Hypothalamus (tissue), 51 donors: ENCODE results near the gene NHLRC4.

Experiments
- DNase-seq, 51 donors: peaks; one replicate each; lab custom pipeline; 2025; lab: John Stamatoyannopoulos, UW

The NHLRC4 gene

DNA sequence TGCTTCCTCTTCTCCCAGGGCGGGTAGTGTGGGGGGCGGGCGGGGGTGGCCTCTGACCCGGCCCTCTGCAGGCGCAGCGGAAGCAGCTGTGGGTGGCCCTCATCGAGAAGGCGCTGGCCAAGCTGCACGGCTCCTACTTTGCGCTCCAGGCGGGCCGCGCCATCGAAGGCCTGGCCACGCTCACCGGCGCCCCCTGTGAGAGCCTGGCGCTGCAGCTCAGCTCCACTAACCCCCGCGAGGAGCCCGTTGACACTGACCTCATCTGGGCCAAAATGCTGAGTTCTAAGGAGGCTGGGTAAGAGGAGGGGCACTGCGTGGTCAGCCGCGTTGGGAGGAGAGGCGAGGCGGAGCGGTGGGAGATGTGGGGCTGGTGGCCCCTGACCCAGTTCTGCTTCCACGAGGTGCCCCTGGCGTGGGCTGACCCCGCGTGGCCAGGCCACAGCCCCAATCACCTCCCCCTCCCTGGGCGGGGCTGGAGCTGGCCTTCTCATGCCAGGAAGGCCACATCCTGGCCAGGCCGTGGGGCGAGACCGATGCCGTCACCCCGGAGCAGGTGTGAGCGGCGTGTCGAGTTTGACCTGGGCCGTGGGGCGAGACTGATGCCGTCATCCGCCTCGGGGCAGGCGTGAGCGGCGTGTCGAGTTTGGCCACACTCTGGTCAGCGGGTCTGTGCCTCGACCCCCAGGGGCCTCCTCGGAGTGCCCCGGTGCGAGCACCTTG, 17.1 kb upstream of the NHLRC4 start:
- DNase-seq: no peak

DNA sequence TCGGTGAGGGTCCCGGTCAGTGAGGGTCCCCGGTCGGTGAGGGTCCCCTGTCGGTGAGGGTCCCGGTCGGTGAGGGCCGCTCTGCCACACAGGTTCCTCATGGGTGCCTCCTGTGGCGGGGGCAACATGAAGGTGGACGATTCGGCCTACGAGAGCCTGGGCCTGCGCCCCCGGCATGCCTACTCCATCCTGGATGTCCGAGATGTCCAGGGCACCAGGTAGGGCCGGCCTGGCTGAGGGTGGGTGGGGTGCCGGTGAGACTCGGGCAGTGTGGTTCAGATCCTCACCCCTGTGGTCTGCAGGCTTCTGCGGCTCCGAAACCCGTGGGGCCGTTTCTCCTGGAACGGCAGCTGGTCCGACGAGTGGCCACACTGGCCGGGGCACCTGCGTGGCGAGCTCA, 15.6 kb upstream of the NHLRC4 start:
- no peak for DNase-seq

GRCh38 chr16:552171-552570, 14.6 kb upstream of the NHLRC4 start:
- DNase-seq: no peak

DNA sequence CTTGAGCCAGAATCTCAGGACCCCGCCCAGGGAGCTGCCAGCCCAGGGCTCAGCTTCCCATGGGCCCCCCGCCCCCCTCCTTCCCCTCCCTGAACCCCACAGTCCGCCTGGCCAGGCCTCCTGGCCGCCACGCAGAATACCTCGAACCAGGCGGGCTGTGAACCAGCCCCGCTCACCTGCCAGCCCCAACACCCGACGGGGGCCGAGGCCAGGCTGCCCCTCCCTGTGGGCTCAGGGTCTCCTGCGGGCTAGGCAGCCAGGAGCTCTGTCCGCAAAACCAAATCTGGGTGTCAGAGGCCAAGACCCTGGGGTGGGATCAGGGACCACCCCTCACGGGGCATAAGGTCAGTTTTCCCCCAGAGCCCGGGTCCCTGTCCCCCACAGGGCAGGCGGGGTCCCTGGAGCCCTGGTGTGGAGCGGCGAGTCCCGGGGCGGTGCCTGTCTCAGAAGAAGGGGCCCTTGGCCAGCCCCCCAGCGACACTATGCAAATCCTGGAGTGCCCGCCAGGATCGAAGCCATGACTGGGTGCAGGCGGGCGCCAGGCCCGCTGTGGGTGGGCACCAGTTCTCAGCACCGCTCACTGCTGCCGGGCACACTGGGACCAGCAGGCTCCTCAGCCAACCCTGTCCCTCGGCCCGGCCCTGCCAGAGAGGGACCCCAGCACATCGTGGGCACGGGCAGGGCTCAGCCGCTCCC, 13.1 kb upstream of the NHLRC4 start:
- no peak for DNase-seq

GRCh38 chr16:554297-554621, 12.5 kb upstream of the NHLRC4 start:
- no peak for DNase-seq

GRCh38 chr16:554640-555365, 12.0 kb upstream of the NHLRC4 start:
- no peak for DNase-seq

DNA sequence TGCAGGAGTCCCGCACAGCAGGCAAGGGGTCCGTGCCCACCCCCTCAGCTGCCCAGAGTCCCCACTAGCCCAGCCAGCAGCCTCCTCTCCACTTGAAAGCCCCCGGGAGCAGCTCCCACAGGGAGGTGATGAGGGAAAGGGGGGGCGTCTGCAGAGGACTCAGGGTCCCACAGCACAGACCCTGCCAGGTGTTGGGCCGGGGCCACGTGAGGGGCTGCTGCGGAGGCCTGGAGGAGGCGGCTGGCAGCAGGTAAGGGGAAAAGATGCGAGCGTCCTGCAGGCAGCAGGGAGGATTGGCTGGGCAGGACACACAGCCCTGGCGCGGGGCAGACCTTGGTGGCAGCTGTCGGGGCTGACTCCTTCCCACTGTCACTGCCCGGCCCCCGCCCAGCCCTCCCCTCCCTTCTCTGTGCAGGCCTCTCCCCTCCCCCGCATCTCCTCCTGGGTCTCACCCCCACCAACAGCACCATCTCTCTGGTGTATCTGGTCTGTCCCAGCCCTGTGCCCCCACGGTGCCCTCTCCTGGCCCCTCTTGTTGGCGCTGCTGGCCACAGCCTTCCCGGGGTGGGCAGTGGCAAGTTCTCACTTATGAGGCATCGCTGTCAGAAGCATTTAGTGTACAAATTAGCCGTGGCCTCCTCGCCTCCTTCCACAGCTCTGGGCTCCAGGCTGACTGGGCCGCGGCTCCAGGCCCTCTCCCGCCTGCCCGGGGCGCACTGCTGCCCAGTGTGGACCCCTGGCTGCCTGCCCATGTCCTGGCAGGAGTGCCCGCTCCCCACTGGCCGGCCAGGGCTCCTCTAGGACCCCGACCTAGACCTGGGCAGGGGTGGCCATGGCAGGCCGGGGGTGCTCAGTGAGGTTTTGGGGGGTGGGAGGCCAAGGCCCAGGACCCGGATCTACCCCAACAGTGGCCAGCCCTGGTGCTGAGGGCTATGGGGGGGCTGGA, 11.0 kb upstream of the NHLRC4 start:
- DNase-seq: no peak

DNA sequence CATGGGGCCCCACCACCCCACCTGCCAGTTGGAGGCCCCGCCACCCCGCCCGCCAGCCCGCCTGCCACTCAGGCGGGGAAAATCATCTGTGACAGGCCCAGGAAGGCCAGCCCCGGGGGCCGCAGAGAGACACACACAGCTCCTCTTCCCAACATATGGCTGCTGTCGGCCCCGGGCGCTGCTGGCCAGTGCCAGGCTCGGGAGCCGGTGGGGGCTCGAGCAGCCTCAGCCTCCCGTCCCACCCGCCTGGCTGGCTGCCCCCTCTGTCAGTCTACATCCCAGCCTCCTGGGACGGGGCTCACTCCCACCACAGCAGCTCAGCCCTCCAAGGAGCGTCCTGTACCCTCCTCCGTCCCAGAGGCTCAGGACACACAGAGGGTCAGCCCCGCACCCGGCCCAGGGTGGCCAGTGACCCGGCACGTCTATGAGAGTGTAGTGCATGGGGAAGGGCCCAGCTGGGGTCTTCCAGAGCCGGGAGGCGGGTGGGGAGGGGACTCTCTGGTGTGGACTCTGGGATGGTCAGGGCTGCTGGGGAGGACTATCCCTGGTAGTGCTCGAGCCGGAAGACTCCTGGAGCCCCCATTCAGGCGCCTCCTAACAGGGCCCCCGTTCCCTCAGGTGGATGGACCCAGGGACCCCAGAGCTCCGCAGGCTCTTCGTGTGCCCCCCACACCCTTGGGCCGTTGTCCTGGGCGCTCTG, 10.2 kb upstream of the NHLRC4 start:
- no peak for DNase-seq

GRCh38 chr16:557463-558297, 9.1 kb upstream of the NHLRC4 start:
- no peak for DNase-seq

DNA sequence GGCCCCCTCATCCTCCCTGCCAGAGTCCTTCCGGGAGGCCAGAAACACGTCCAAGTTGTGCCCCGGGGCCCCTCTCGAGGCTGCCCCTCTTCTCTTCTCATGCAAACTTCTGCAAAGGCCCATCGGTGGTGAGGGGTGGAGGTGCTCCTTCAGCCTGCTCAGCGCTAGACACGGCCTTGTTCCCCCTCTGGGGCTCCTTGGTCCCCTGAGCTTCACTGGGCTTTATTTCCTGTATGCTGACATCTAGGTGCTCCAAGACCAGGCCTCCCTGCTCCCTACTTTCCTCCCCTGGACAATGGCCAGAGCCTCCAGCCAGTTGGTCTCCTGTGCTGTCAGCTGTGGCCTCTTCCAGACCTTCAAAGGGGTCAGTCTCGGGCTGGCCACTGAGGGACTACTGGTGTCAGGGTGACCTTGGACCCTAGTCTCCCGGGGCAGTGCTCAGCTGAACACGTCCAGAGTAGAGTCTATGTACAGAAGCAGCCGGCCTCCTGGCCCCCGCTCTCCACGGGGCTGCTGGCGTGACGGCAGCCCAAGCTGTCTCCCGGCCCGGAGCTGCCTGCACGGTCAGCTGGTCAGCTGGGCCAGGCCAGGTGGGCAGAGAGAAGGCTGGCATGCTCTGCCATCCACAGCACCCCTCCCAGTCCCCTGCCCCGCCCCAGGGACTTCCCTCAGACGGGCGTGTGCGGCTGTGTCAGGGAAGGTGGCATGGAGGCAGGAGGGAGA, 8.3 kb upstream of the NHLRC4 start:
- DNase-seq: no peak

DNA sequence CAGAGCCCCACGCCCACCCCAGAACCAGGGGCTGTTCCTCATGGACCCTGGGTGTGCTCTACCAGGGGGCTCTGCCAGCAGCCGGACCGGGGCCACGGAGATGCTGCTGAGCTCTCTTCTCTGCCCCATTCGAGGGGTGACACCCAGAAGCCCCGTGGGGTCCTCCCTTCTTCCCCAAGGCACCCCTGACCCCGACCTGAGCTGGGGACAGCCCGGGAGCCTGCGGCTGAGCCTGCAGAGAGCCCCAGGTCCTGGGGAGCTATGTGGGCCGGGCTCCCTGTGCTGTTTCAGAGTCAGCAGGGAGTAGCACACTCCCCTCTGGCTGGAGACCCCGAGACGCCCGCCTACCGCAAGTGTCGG, 7.8 kb upstream of the NHLRC4 start:
- DNase-seq: no peak

DNA sequence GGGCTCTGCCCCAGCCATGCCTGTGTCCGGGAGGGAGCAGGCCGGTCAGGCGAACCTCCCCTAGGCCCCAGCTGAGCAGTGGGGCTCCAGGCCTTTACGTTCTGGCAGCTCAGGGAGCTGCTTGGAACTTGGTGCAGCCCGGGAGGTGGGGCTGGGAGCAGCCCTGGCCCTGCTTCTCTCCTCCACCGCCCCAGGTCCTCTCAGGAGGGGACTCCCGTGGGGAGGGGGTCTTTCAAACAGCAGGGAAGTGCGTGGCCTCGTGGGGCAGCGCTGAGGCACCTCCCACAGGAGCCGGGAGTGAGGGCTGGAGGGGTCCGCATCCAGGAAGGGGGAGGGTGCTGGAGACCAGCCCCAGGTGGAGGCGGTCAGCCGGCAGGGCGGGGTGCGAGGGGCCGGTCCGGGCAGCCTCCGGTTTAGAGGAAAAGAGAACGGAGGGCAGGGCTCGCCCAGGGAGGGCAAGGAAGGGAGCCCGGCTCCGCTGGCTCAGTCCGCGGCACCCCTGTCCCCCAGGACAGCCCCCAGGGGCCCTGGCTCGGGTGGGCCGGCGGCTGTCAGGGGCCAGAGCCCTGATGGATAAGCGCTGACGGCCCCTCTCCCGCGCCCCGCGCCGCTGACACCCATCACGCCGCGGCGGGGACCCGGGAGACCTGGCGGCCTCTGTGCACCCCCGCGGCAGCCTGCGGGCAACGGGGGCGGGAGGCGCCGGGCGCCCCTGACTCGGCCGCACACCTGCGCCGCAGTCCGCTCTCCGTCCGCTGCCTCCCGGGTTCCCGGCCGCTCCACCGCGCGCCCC, 7.2 kb upstream of the NHLRC4 start:
- DNase-seq: no peak

- DNase-seq: no peak
Measured at GRCh38 chr16:560204-560700, 6.6 kb upstream of the NHLRC4 start, which contains the start of gene PRR35. PRR35 (plus strand) TSS chr16:560394; CDS start chr16:563295, 2,901 bp downstream.

- no peak for DNase-seq
Measured at GRCh38 chr16:560701-561412, 5.9 kb upstream of the NHLRC4 start.

- no peak for DNase-seq
Measured at GRCh38 chr16:561413-561794, 5.4 kb upstream of the NHLRC4 start.

DNA sequence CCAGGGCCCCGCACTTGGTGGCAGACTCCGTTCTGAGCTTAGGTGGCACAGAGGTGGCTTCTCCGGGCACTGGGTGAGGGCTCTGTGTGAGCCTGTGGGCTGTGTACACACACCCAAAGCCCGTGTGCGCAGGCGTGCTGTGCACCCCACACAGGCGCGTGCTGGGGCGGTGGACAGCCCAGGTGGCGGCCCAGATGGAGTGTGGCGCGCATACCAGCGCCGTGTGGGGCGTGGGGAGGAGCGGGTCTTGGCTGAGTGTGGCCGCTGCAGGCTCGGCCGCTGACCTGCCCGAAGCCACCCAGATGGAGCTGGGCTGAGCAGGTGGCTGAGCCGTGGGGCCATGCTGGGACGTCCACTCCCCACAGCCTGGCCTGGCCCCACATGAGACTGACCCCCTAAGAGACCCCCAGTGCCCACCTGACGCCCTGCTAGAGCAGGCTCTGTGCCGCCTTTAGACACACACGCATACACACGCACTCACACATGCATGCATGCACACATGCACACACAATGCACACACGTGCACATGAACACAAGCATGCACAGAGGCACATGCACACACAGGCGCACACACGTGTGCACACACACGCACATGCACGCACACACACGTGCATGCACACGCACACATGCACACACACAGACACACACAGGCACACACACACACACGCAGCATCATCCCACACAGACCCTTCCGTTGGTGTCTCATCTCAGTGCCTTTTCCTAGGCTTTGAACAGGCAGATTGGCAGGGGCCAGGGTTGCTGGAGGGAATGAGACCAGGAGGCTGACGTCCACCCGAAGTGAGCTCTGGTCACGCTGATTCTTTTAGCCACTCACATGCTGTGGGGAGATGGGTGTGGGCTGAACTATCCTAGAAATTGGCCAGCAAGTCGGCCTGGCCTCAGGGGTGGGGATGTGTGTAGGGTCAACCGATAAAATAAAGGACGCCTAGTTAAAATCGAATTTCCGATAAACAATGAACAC, 4.6 kb upstream of the NHLRC4 start:
- no peak for DNase-seq
